Loucy (cell line): Measurements from ENCODE around the gene PFDN6.

ENCODE experiments used
- EZH2phosphoT487 ChIP-seq: fragments of 200-600 bp; IDR thresholded peaks from 2 replicates; pipeline ENCODE4 v1.6.1; 2018; ENCODE audit warnings: antibody characterized with exemption, mild to moderate bottlenecking, moderate library complexity, borderline replicate concordance
- TF ChIP-seq, protein P1 (sequence below): fragments of 200-600 bp; sonication (generic); conservative IDR thresholded peaks from 2 replicates; pipeline ENCODE4 v1.5.1; 2014; ENCODE audit warnings: mild to moderate bottlenecking, antibody characterized with exemption, low read length

DNA sequence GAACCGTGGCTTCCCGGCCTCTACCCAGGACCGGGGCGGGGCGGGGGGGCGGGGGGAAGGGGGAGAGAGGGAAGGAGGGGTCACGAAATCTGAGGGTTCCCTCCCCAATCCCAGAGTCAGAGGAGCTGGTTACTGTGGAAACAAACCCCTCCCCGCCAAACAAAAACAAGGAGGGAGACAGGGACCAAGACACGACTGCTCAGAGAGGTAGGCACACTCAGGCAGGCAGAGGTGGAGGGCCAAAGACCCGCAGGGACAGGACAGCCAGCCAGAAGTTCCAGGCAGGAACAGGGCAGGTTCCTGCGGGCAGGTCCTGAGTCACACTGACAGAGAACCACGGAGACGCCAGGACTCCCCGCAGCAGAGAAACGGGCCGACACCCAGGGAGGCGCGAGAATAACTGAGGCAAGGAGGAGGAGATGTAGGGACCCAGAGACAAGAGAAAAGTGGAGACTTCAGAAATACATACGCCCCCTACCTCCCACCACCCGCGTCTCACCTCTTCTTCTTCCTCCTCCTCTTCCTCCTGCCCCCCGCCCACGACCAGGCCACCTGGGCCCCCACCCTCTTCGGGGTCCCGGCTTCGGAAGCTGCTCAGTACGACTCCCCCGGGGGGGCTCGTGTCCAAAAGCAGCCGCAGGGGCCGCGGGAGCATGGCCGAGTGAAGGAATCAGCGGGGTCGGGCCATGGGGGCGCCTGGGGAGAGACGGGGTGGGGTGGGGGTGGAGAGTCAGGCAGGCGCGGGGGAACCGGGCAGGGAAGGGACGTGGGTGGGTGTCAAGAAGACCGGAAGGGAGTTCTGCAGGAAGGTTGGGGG lies 8.8 kb downstream of the PFDN6 start:
- TF ChIP-seq, protein P1, sequence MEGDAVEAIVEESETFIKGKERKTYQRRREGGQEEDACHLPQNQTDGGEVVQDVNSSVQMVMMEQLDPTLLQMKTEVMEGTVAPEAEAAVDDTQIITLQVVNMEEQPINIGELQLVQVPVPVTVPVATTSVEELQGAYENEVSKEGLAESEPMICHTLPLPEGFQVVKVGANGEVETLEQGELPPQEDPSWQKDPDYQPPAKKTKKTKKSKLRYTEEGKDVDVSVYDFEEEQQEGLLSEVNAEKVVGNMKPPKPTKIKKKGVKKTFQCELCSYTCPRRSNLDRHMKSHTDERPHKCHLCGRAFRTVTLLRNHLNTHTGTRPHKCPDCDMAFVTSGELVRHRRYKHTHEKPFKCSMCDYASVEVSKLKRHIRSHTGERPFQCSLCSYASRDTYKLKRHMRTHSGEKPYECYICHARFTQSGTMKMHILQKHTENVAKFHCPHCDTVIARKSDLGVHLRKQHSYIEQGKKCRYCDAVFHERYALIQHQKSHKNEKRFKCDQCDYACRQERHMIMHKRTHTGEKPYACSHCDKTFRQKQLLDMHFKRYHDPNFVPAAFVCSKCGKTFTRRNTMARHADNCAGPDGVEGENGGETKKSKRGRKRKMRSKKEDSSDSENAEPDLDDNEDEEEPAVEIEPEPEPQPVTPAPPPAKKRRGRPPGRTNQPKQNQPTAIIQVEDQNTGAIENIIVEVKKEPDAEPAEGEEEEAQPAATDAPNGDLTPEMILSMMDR = peak; percentile 49
- no peak for TF ChIP-seq EZH2phosphoT487
